A549 (cell line): ENCODE results near the gene ISCU. TPM values are rescaled to one million over a fixed set of nuclear protein-coding genes. Genes with fewer than 3 reads are reported as not detected.

Experiments
- ATAC-seq, 2 experiments: fragments of 200-7000 bp in 1 of 2; fragments of >200 bp in 1 of 2; cut with Nextera tagmentation in 1 of 2; cut with Tn5 transposase in 1 of 2; 3 replicates each; pipeline versions ENCODE4 v1.8.0 to v1.9.1; 2018 to 2020; ENCODE audit warnings: mild to moderate bottlenecking in 1 of 2, moderate library complexity in 1 of 2
- CTCF ChIA-PET: fragments of 300-600 bp; sonication (Branson Sonifier 250); formaldehyde crosslinking; extraction: SDS; loops from one replicate; lab custom pipeline; 2021; ENCODE audit warnings: antibody characterized with exemption, inconsistent platforms; lab: Yijun Ruan, JAX
- POLR2A ChIA-PET: fragments of 350-600 bp; formaldehyde crosslinking; extraction: SDS; loops from one replicate; lab custom pipeline; 2021; ENCODE audit warnings: antibody characterized with exemption, inconsistent platforms; lab: Yijun Ruan, JAX
- DNase-seq, 2 experiments: peaks; one replicate each; pipeline versions ENCODE4 v3.0.0 to v3.0.0-alpha.2; 2011 to 2016; ENCODE audit warnings: low read depth in 1 of 2, low spot score in 1 of 2
- FAIRE-seq: peaks from 2 replicates; lab custom pipeline; 2011; peaks lifted over from hg19 to GRCh38; lab: Jason Lieb, UNC
- H3K27ac ChIP-seq, 2 experiments: fragments of >200 bp; sonication (Bioruptor Twin); formaldehyde crosslinking; 3 replicates each; pipeline ENCODE4 v1.5.1; 2016 to 2017
- H3K4me1 ChIP-seq: fragments of >200 bp; sonication (Bioruptor Twin); formaldehyde crosslinking; 3 replicates; pipeline ENCODE4 v1.6.1; 2016
- H3K4me2 ChIP-seq: fragments of >200 bp; sonication (Bioruptor Twin); formaldehyde crosslinking; 3 replicates; pipeline ENCODE4 v1.6.1; 2016
- H3K4me3 ChIP-seq: fragments of >200 bp; sonication (Bioruptor Twin); formaldehyde crosslinking; 3 replicates; pipeline ENCODE4 v1.5.1; 2016
- H3K9me3 ChIP-seq: fragments of >200 bp; sonication (Bioruptor Twin); formaldehyde crosslinking; 3 replicates; pipeline ENCODE4 v1.6.1; 2016
- BCL3 ChIP-seq: fragments of >200 bp; sonication (Bioruptor Twin); formaldehyde crosslinking; IDR thresholded peaks from 3 replicates; pipeline ENCODE4 v1.6.1; 2016
- BHLHE40 ChIP-seq: IDR thresholded peaks from 2 replicates; pipeline ENCODE4 v1.6.1; 2012; ENCODE audit warnings: low read depth, low read length, inconsistent platforms
- CEBPB ChIP-seq, 2 experiments: fragments of >200 bp in 1 of 2; sonication (Bioruptor Twin) in 1 of 2; formaldehyde crosslinking in 1 of 2; IDR thresholded peaks; 2 replicates each; pipeline ENCODE4 v1.6.1; 2012 to 2016
- CHD2 ChIP-seq: fragments of 150-350 bp; IDR thresholded peaks from 2 replicates; pipeline ENCODE4 v1.6.1; 2014; ENCODE audit warnings: low read length; ENCODE audit not compliant: partially characterized antibody
- CTCF ChIP-seq: fragments of >200 bp; sonication (Bioruptor Twin); formaldehyde crosslinking; IDR thresholded peaks from 3 replicates; pipeline ENCODE4 v1.5.1; 2016
- E2F6 ChIP-seq: IDR thresholded peaks from 2 replicates; pipeline ENCODE4 v1.6.1; 2012; ENCODE audit warnings: low read depth, borderline replicate concordance
- ELK1 ChIP-seq: fragments of 150-350 bp; IDR thresholded peaks from 2 replicates; pipeline ENCODE4 v1.6.1; 2014; ENCODE audit warnings: low read depth, mild to moderate bottlenecking, low read length
- EP300 ChIP-seq, 2 experiments: fragments of >200 bp; sonication (Bioruptor Twin); formaldehyde crosslinking; IDR thresholded peaks; 2 replicates in 1 of 2; 3 replicates in 1 of 2; pipeline ENCODE4 v1.6.1; 2016 to 2017
- ESRRA ChIP-seq: fragments of 150-350 bp; IDR thresholded peaks from 2 replicates; pipeline ENCODE4 v1.6.1; 2014; ENCODE audit warnings: mild to moderate bottlenecking, low read length, borderline replicate concordance
- HOXA7 ChIP-seq: fragments of 250-450 bp; sonication (Bioruptor Pico); IDR thresholded peaks from 2 replicates; pipeline ENCODE4 v1.5.0; 2020; ENCODE audit warnings: mild to moderate bottlenecking, moderate library complexity
- JUN ChIP-seq, 2 experiments: fragments of >200 bp; sonication (Bioruptor Twin); formaldehyde crosslinking; IDR thresholded peaks; 2 replicates in 1 of 2; 3 replicates in 1 of 2; pipeline ENCODE4 v1.6.1; 2016 to 2017
- JUNB ChIP-seq: fragments of >200 bp; sonication (Bioruptor Twin); formaldehyde crosslinking; IDR thresholded peaks from 2 replicates; pipeline ENCODE4 v1.6.1; 2016
- KDM5A ChIP-seq: fragments of 200-600 bp; sonication (generic); IDR thresholded peaks from 2 replicates; pipeline ENCODE4 v1.6.1; 2016; ENCODE audit warnings: antibody characterized with exemption, mild to moderate bottlenecking
- MAFK ChIP-seq: fragments of 450-650 bp; IDR thresholded peaks from 2 replicates; pipeline ENCODE4 v1.6.1; 2014; ENCODE audit not compliant: partially characterized antibody
- MAX ChIP-seq: IDR thresholded peaks from 2 replicates; pipeline ENCODE4 v1.6.1; 2012
- NR3C1 ChIP-seq: fragments of >200 bp; sonication (Bioruptor Twin); formaldehyde crosslinking; IDR thresholded peaks from 3 replicates; pipeline ENCODE4 v1.6.1; 2017
- POLR2A ChIP-seq: IDR thresholded peaks from 2 replicates; pipeline ENCODE4 v1.6.1; 2012; ENCODE audit warnings: mild to moderate bottlenecking, low read length
- RAD21 ChIP-seq, 2 experiments: fragments of >200 bp in 1 of 2; sonication (Bioruptor Twin) in 1 of 2; formaldehyde crosslinking in 1 of 2; IDR thresholded peaks in 1 of 2; conservative IDR thresholded peaks in 1 of 2; 2 replicates in 1 of 2; 3 replicates in 1 of 2; pipeline ENCODE4 v1.6.1; 2012 to 2018; ENCODE audit warnings: inconsistent platforms in 1 of 2
- SMC3 ChIP-seq: fragments of >200 bp; sonication (Bioruptor Twin); formaldehyde crosslinking; IDR thresholded peaks from 3 replicates; pipeline ENCODE4 v1.6.1; 2018; ENCODE audit warnings: inconsistent platforms
- SREBF2 ChIP-seq: fragments of 450-650 bp; IDR thresholded peaks from 2 replicates; pipeline ENCODE4 v1.6.1; 2014; ENCODE audit warnings: mild to moderate bottlenecking, moderate library complexity
- WGBS: methylation state at CpG from one replicate; pipeline ENCODE4 v1.1.6; 2017; ENCODE audit errors: missing lambda C conversion rate; 5-methylcytosine and 5-hydroxymethylcytosine counted together
- polyA plus RNA-seq, 4 experiments: library from polyadenylated mRNA; depleted of rRNA in 3 of 4; stranded (reverse); fragments of >200 nt; fragmentation: RNase III in 1 of 4; extraction: RNeasy Plus Mini Kit Qiagen cat#74134 plus additional on column Dnase treatment in 1 of 4; gene quantifications; 2 replicates in 3 of 4; 3 replicates in 1 of 4; pipeline ENCODE4 v1.2.3, GENCODE V29; 2011 to 2017

ISCU gene
- polyA plus RNA-seq, 2 of the 4 experiments (the other 2 are of a cell fraction), result 97.5 to 174 TPM

GRCh38 chr12:108592033-108592909 is 29.9 kb downstream of the ISCU start:
- POLR2A ChIA-PET, result no interaction called here
- CTCF ChIA-PET, result interaction anchor here (1.1 to 17.9 kb wide), 3 partner anchors 16 to 27 kb away, joined by 4 to 166 read pairs (median 5); no protein-coding TSS in a partner anchor
- ATAC-seq (no peak), FAIRE-seq (no peak), DNase-seq (no peak)
- no peak overlapping the region for H3K4me3 ChIP-seq
- H3K27ac ChIP-seq, result no peak overlapping the region
- 84% methylated on average over 25 of the region's 25 CpGs for WGBS
- H3K4me1 ChIP-seq, result no peaks in the 10 kb centered on the region
- no peaks in the 10 kb centered on the region for H3K9me3 ChIP-seq
- no peak overlapping the region for H3K4me2 ChIP-seq
- no peak for TF ChIP-seq ESRRA
- no peak for TF ChIP-seq RAD21 (conservative IDR thresholded peaks at IDR 0.05 in 1 of 2, IDR thresholded peaks at IDR 0.05 in 1 of 2)
- no peak for TF ChIP-seq MAX
- TF ChIP-seq MAFK, result no peak
- no peak for TF ChIP-seq KDM5A
- TF ChIP-seq CTCF, result no peak
- no peak for TF ChIP-seq JUN (IDR thresholded peaks at IDR 0.05)
- TF ChIP-seq EP300 (IDR thresholded peaks at IDR 0.05), result no peak
- no peak for TF ChIP-seq ELK1
- no peak for TF ChIP-seq NR3C1
- no peak for TF ChIP-seq BCL3
- no peak for TF ChIP-seq BHLHE40
- no peak for TF ChIP-seq JUNB
- TF ChIP-seq SREBF2, result no peak
- no peak for TF ChIP-seq CEBPB (IDR thresholded peaks at IDR 0.05)
- TF ChIP-seq CHD2, result no peak
- TF ChIP-seq E2F6, result no peak
- TF ChIP-seq POLR2A, result no peak
- no peak for TF ChIP-seq HOXA7 (CRISPR knock-in tag)
- TF ChIP-seq, all 56 proteins: peak for 0

- FAIRE-seq (no peak), DNase-seq (no peak), ATAC-seq (no peak)
- ChIA-PET POLR2A (no interaction called here), CTCF (interaction anchor here (1.3 to 17.9 kb wide), 3 partner anchors 24 to 32 kb away, joined by 3 to 166 read pairs (median 5); partner anchors contain the start of gene ISCU)
- Histone ChIP-seq H3K4me2 (no peak overlapping the region), H3K4me1 (no peaks in the 10 kb centered on the region), H3K4me3 (no peak overlapping the region), H3K27ac (no peak overlapping the region), H3K9me3 (no peaks in the 10 kb centered on the region)
- WGBS, result 95% methylated on average over 10 of the region's 10 CpGs
- TF ChIP-seq SMC3, result no peak
Observed at GRCh38 chr12:108594323-108594903, 32.0 kb downstream of the ISCU start.
